ENCODE results near the gene GFOD2.
"Not testable (repeated sequence)": the region's sequence is repeated elsewhere in the genome, so short reads cannot be mapped to it uniquely, and the experiment has no call there.

The GFOD2 gene

DNA sequence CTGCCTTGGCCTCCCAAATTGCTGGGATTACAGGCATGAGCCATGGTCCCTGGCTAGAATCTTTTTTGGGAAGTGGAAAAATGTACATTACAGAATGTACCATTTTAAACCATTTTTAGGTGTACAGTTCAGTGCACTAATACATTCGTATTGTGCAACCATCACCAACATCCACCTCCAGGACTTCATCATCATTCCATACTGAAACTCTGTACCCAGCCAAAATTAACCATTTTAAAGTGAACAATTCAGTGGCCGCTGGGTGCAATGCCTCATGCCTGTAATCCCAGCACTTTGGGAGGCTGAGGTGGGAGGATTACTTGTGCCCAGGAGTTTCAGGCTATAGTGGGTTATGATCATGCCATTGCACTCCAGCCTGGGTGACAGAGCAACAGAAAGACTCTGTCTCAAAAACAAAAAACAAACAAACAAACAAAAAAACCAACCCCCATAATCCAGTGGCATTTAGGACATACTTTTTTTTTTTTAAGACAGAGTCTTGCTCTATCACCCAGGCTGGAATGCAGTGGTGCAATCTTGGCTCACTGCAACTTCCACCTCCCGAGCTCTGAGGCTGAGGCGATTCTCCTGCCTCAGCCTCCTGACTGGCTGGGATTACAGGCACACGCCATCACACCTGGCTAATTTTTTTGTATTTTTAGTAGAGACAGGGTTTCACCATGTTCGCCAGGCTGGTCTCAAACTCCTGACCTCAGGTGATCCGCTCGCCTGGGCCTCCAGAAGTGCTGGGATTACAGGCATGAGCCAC is 25.4 kb downstream of the GFOD2 start:
- TF ChIP-seq, protein P1, sequence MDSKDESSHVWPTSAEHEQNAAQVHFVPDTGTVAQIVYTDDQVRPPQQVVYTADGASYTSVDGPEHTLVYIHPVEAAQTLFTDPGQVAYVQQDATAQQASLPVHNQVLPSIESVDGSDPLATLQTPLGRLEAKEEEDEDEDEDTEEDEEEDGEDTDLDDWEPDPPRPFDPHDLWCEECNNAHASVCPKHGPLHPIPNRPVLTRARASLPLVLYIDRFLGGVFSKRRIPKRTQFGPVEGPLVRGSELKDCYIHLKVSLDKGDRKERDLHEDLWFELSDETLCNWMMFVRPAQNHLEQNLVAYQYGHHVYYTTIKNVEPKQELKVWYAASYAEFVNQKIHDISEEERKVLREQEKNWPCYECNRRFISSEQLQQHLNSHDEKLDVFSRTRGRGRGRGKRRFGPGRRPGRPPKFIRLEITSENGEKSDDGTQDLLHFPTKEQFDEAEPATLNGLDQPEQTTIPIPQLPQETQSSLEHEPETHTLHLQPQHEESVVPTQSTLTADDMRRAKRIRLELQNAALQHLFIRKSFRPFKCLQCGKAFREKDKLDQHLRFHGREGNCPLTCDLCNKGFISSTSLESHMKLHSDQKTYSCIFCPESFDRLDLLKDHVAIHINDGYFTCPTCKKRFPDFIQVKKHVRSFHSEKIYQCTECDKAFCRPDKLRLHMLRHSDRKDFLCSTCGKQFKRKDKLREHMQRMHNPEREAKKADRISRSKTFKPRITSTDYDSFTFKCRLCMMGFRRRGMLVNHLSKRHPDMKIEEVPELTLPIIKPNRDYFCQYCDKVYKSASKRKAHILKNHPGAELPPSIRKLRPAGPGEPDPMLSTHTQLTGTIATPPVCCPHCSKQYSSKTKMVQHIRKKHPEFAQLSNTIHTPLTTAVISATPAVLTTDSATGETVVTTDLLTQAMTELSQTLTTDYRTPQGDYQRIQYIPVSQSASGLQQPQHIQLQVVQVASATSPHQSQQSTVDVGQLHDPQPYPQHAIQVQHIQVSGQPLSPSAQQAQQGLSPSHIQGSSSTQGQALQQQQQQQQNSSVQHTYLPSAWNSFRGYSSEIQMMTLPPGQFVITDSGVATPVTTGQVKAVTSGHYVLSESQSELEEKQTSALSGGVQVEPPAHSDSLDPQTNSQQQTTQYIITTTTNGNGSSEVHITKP (tag by site-specific recombination; IDR thresholded peaks at IDR 0.05): peak; percentile 83
- not testable (repeated sequence) for H3K27ac ChIP-seq (ENCODE audit: extremely low read depth, low read depth, low read length); H3K4me3 ChIP-seq (ENCODE audit: low read depth, low read length); H3K4me1 ChIP-seq (ENCODE audit: control insufficient read depth, insufficient read depth, low read length); H3K9me3 ChIP-seq (ENCODE audit: control insufficient read depth, insufficient read depth, low read depth, low read length); H3K36me3 ChIP-seq (ENCODE audit: control insufficient read depth in 2 of 2, insufficient read depth in 1 of 2, low read length in 2 of 2)
- CTCF ChIA-PET: interaction anchor here (0.7 to 1.3 kb wide), 3 partner anchors 49 to 123 kb away, joined by 3 to 6 read pairs (median 3); partner anchors contain the start of gene CARMIL2
- POLR2A ChIA-PET: interaction anchor here (1.0 kb wide), 1 partner anchor 15 kb away, joined by 4 read pairs; no protein-coding TSS in a partner anchor

DNA sequence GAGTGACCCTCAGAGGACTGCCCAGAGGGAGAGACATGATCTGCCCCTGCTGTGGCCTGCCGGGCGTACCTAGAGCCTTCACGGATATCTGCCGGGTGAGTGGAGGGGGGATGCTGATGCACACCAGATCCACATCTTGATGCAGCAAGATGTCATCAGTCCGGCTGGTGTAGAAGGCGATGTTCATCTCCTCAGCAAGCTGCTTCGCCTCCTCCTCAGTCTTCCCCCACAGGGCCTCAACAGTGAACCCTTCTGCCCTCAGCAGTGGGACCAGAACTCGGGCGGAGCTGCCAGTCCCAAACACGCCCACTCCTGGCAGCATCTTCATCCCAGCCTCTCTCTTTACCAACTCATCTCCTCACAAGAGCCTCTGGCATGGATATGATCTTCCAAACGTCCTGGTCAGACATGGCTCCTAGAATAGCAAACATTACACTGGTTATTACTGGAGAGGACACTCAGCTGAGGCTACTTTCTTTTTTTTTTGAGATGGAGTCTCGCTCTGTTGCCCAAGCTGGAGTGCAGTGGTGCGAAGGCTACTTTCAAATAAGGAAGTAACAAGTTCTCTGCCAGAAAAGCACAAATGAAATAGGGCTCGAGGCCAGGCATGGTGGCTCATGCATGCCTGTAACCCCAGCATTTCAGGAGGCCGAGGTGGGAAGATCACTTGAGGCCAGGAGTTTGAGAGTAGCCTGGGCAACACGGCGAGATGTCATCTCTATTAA is 33.6 kb downstream of the GFOD2 start:
- no peaks in the 10 kb centered on the region for H3K9me3 ChIP-seq (ENCODE audit: control insufficient read depth, insufficient read depth, low read depth, low read length)
- TF ChIP-seq ZFP41 (tag by site-specific recombination; IDR thresholded peaks at IDR 0.05; ENCODE audit: borderline replicate concordance): no peak
- no peak for TF ChIP-seq MYNN (tag by site-specific recombination; IDR thresholded peaks at IDR 0.05; ENCODE audit: borderline replicate concordance)
- TF ChIP-seq, protein P2, sequence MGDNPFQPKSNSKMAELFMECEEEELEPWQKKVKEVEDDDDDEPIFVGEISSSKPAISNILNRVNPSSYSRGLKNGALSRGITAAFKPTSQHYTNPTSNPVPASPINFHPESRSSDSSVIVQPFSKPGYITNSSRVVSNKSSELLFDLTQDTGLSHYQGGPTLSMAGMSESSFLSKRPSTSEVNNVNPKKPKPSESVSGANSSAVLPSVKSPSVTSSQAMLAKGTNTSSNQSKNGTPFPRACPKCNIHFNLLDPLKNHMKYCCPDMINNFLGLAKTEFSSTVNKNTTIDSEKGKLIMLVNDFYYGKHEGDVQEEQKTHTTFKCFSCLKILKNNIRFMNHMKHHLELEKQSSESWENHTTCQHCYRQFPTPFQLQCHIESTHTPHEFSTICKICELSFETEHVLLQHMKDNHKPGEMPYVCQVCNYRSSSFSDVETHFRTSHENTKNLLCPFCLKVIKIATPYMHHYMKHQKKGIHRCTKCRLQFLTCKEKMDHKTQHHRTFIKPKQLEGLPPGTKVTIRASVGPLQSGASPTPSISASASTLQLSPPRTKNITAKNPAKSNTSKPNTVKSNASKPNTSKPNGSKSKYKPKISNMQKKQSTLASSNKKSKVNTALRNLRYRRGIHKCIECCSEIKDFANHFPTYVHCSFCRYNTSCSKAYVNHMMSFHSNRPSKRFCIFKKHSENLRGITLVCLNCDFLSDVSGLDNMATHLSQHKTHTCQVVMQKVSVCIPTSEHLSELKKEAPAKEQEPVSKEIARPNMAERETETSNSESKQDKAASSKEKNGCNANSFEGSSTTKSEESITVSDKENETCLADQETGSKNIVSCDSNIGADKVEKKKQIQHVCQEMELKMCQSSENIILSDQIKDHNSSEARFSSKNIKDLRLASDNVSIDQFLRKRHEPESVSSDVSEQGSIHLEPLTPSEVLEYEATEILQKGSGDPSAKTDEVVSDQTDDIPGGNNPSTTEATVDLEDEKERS (tag by site-specific recombination; IDR thresholded peaks at IDR 0.05): no peak
- no peak for TF ChIP-seq ZNF221 (tag by site-specific recombination; IDR thresholded peaks at IDR 0.05; ENCODE audit: borderline replicate concordance)
- no peak for TF ChIP-seq ZNF423 (tag by site-specific recombination; IDR thresholded peaks at IDR 0.05)
- no peak for TF ChIP-seq ZNF266 (tag by site-specific recombination; IDR thresholded peaks at IDR 0.05; ENCODE audit: low read depth)
- TF ChIP-seq, protein P3, sequence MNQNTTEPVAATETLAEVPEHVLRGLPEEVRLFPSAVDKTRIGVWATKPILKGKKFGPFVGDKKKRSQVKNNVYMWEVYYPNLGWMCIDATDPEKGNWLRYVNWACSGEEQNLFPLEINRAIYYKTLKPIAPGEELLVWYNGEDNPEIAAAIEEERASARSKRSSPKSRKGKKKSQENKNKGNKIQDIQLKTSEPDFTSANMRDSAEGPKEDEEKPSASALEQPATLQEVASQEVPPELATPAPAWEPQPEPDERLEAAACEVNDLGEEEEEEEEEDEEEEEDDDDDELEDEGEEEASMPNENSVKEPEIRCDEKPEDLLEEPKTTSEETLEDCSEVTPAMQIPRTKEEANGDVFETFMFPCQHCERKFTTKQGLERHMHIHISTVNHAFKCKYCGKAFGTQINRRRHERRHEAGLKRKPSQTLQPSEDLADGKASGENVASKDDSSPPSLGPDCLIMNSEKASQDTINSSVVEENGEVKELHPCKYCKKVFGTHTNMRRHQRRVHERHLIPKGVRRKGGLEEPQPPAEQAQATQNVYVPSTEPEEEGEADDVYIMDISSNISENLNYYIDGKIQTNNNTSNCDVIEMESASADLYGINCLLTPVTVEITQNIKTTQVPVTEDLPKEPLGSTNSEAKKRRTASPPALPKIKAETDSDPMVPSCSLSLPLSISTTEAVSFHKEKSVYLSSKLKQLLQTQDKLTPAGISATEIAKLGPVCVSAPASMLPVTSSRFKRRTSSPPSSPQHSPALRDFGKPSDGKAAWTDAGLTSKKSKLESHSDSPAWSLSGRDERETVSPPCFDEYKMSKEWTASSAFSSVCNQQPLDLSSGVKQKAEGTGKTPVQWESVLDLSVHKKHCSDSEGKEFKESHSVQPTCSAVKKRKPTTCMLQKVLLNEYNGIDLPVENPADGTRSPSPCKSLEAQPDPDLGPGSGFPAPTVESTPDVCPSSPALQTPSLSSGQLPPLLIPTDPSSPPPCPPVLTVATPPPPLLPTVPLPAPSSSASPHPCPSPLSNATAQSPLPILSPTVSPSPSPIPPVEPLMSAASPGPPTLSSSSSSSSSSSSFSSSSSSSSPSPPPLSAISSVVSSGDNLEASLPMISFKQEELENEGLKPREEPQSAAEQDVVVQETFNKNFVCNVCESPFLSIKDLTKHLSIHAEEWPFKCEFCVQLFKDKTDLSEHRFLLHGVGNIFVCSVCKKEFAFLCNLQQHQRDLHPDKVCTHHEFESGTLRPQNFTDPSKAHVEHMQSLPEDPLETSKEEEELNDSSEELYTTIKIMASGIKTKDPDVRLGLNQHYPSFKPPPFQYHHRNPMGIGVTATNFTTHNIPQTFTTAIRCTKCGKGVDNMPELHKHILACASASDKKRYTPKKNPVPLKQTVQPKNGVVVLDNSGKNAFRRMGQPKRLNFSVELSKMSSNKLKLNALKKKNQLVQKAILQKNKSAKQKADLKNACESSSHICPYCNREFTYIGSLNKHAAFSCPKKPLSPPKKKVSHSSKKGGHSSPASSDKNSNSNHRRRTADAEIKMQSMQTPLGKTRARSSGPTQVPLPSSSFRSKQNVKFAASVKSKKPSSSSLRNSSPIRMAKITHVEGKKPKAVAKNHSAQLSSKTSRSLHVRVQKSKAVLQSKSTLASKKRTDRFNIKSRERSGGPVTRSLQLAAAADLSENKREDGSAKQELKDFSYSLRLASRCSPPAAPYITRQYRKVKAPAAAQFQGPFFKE (tag by site-specific recombination; IDR thresholded peaks at IDR 0.05; ENCODE audit: borderline replicate concordance): no peak
- no peak for TF ChIP-seq ZSCAN23 (tag by site-specific recombination; IDR thresholded peaks at IDR 0.05)
- no peak for TF ChIP-seq ZBTB17 (tag by site-specific recombination; IDR thresholded peaks at IDR 0.05)
- TF ChIP-seq EGR2 (tag by site-specific recombination; IDR thresholded peaks at IDR 0.05; ENCODE audit: low read depth): no peak
- TF ChIP-seq ZNF37A (tag by site-specific recombination; IDR thresholded peaks at IDR 0.05): no peak
- TF ChIP-seq ZNF248 (tag by site-specific recombination; IDR thresholded peaks at IDR 0.05): no peak
- H3K4me1 ChIP-seq (ENCODE audit: control insufficient read depth, insufficient read depth, low read length): no peaks in the 10 kb centered on the region
- ChIA-PET CTCF (interaction anchor here (0.7 kb wide), 1 partner anchor 13 kb away, joined by 3 read pairs; no protein-coding TSS in a partner anchor), POLR2A (no interaction called here)
- no peak overlapping the region for H3K27ac ChIP-seq (ENCODE audit: extremely low read depth, low read depth, low read length)
- H3K36me3 ChIP-seq (ENCODE audit: control insufficient read depth in 2 of 2, insufficient read depth in 1 of 2, low read length in 2 of 2): peaks cover 0 to 35% of the 10 kb centered on the region in 2 experiments; a peak in 2 of 3 replicates
- H3K4me3 ChIP-seq (ENCODE audit: low read depth, low read length): no peak overlapping the region

Measured in HEK293 (cell line).